ENCODE results near the gene BCL11A.

BCL11A gene

DNA sequence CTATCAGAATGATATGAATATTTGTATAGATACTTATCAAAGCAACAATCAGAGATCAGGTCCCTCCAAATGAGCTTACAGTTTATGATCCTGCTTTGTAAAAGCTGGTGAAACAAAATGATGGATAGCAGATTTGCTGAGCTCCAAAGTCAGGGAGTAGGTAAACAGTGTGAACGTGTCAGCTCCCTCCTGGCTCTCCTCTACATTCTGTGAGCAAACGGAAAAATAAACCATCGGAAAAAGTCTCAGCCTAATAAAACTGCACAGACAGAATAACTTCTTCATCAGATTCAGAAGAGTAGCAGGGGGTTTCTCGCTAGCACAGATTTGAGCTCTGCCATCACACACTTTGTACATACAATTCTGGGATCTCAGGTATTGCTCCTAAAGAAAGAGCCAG lies 51.3 kb downstream of the BCL11A start:
- DNase-seq = no peak

DNA sequence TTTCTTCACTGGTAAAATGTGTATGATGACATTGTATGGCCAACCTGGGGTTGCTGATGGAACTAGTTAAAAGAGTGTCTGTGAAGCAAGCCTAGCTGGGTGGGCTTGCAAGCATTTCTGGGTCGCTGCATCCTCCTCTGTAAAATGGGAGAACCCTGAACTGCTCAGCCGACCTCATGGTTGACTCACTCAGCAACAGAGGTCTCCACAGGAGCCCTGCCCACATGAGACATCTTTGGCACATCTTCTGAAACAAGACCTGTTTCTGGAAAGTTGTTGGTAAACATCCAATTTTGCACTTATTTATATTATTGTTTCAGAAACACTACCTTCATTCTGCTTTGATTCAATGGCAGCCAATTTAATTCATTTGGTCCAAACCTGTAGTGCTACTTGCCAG lies 52.6 kb downstream of the BCL11A start:
- DNase-seq = no peak

DNA sequence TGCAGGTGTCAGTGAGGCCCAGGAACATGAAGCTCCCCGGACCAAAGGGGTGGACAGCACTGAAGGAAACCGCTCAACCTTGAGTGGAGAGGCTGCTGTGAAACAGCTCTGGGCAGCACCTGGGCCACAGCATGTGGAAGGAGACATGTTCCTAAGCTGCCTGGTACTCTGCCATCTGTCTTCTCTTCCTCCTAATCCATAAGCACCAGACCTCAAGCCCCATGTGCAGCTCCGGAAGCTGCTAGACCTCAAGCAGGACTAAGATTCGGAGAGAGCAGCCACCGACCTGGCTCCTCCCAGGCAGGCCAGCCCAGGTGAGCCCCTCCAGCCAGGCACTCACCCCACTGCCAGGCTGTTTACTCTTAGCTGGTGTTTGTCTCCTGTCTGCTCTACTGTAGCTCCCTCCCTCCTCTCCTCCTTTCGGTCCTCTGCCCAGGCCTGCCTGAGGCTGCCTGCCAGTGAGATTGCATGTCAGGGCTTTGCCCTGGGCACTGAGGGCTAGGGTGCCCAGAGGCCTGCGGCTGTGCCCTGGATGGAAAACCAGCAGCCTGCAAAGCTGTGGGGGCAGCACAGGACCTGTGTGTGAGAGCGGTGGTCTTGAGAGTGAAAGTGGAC lies 53.7 kb downstream of the BCL11A start:
- DNase-seq = no peak

DNA sequence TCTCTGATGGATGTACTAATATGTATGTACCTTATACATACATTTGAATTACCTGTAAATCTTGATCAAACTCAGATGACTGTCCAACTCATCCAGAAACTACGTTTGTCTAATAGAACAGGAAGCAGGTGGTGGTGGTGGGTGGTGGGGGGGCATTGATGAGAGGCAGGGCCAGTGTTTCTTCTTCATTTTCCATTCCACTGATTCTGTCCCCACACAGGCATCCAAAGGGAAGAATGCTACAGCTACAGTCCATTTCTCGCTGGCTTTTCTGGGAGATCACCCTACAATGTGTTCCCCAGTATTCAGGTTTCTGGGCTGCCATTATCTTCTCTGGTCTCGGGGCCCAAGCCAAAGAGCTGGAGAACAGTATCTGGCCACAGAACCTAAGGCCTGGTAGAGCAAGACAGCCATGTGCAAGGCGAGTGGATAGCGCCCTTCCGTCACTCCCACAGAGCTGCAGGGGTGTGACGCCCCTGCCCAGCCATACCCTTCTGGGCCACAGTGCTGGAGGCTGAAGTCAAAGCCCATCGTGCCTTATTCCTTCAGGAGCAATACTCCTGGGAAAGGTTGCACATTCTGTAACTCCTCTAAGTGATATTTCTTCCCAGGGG lies 54.5 kb downstream of the BCL11A start:
- no peak for DNase-seq

DNA sequence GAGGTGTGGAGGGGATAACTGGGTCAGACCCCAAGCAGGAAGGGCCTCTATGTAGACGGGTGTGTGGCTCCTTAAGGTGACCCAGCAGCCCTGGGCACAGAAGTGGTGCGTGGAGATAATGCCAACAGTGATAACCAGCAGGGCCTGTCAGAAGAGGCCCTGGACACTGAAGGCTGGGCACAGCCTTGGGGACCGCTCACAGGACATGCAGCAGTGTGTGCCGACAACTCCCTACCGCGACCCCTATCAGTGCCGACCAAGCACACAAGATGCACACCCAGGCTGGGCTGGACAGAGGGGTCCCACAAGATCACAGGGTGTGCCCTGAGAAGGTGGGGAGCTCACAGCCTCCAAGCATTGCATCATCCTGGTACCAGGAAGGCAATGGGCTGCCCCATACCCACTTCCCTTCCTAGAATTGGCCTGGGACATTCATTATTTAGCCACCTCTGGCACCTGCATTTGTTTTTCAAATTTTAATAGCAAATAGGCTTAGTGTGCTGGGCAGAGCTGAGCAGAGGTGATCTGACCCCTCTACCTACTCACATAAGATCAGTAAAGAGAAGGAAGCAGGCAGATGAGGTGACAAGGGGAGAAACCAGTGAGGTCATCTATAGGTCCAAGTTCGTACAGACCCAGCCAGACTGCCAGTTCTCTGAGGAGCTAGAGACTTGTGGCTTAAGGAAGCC lies 55.2 kb downstream of the BCL11A start:
- no peak for DNase-seq

DNA sequence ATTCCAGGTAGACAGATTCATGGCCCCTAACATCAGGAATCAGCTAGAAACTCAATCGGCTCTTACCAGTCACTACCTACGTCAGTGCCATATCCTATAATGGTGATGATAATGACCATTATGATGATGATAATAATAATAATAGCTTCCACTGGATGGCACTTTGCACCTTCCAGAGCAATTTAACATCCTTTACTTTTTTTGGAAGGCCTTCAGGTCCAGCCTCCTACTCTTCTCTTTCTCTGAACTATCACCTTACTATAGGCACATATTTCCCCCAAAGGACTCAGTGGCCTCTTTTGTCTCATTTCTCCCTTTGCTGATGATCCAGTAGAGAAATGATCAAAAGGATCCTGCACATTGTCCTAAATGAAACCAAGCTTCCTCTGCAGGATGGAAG lies 56.0 kb downstream of the BCL11A start:
- no peak for DNase-seq

DNA sequence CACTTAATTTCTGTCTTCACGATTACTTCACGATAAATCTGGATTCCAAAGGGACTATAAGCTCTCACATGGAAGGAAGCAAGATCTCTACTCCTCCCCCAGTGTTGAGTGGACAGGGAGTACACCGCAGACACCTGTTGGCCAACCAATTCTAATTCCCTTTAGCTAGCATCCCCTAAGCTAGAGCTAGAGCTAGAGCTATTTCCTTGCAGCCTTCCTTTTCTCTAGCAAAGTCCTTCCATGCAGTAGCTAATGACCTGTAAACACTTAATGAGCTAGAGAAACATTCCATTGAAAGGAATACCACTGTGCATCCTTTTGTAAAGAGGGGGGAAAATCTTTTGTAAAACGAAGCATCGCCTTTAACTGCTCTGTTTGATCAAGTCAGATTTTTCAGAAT lies 56.5 kb downstream of the BCL11A start:
- no peak for DNase-seq

DNA sequence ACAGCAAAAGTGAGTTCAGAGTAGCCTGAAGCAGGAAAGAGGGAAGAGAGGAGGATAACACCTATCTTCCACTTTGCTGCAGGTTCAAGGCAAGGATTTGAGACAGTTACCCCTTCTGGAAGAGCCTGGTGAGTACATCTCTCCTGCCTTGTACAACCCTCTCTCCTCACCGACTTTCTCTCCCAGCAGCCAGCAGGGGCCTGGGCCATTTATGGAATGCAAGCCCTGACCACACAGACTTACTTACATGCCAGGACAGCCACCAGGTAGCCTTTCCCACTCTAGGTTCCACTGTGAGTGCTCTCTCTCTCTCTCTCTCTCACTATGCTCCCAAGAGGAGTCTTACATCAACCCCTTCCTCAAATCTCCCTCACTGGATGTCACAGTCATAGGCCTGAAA lies 57.0 kb downstream of the BCL11A start:
- DNase-seq = no peak

DNA sequence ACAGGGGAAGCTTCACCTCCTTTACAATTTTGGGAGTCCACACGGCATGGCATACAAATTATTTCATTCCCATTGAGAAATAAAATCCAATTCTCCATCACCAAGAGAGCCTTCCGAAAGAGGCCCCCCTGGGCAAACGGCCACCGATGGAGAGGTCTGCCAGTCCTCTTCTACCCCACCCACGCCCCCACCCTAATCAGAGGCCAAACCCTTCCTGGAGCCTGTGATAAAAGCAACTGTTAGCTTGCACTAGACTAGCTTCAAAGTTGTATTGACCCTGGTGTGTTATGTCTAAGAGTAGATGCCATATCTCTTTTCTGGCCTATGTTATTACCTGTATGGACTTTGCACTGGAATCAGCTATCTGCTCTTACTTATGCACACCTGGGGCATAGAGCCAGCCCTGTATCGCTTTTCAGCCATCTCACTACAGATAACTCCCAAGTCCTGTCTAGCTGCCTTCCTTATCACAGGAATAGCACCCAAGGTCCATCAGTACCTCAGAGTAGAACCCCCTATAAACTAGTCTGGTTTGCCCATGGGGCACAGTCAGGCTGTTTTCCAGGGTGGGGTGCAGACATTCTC lies 58.3 kb downstream of the BCL11A start:
- DNase-seq = no peak

DNA sequence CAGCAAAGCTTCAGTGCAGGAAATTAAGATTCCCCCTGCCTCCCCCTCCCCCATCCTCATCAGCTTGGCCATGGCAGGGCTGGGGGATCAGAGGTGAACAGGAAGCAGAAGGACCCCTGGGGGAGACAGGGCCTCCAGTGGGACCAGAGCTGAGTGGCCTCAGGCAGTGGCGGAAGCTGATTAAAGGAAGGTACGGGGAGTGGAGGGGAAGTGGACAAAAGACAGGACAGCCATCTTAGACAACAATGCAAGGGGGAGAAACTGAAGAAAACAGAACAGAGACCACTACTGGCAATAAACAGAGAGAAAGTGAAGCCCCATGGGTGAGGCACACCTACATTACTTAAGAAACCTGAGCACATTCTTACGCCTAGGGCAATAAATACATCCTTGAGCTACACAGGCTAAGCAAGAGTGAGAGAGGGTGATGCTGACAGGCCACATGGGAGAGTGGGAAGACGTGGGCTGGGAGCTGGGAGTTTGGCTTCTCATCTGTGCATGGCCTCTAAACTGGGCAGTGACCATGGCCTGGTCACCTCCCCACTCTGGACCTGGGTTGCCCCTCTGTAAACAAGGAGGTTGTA lies 59.6 kb downstream of the BCL11A start:
- no peak for DNase-seq

DNA sequence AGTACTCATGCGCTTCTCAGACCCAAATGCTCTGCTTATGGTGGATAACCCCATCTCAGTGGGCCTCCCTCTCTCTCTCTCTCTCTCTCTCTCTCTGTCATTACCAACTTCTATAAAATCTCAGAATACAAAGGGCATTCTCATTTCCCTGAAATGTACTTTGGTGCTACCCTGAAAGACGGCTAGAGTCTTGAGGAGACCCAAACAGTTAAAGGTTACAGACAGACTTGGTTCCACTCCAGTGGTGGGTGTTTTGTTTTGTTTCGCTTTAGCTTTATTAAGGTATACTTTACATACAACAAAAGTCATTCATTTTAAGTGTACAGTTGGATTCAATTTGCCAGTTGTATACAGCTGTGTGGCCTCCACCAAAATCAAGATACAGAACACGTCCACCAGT lies 60.9 kb downstream of the BCL11A start:
- no peak for DNase-seq

DNA sequence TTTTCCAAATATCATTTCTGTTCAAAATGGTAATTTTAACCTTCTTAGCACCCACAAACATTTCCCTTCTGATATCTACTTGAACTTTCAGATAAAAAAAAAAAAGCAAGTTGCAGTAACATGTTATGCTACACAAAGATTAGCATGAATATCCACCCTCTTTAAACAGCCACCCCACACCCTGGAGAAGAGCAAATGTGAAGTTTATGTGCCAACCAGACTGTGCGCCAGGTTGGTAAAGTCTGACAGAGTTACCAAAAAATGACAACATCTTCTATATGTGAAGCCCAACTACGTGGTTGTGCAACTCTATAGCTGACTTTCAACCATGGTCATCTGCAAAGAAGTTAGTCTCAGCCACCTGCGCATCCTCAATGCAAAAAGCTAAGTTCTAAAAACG lies 62.6 kb downstream of the BCL11A start:
- DNase-seq = no peak

DNA sequence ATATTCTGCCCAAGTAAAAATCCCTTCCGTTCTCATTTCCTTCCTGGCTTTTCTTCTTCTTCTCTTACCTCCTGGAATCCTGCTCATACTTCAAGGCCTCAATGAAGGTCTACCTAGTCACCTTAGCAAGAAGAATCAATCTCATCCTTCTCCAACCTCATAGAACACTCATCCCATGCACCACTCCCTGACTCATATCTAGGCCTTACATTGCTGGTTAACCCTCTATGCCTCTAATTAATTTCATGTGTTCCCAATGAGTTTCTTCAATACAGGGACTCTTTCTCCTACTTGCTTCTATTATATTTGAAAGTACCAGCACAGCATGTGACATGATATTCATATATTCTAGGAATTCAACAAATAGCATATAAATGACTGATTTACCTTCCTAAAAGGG lies 63.0 kb downstream of the BCL11A start:
- DNase-seq = no peak

DNA sequence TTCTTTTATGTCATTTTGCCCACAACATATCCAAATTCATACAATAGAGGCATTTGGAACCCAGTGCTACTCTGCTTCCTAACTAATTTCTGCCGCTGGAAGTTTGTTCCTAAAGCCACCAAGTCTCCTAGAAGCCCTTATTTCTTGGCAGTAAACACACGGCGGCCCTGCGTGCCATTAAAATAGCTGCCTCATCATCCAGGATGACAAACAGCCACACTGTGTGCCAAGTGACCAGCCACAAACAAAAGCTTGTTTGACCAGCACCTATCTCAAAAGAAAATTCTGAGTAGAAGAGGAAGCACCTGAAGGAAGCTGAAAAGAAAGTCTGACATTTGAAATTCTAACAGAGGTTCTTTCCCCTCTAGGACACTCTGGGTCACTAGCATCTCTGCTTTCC lies 64.2 kb downstream of the BCL11A start:
- DNase-seq = no peak

DNA sequence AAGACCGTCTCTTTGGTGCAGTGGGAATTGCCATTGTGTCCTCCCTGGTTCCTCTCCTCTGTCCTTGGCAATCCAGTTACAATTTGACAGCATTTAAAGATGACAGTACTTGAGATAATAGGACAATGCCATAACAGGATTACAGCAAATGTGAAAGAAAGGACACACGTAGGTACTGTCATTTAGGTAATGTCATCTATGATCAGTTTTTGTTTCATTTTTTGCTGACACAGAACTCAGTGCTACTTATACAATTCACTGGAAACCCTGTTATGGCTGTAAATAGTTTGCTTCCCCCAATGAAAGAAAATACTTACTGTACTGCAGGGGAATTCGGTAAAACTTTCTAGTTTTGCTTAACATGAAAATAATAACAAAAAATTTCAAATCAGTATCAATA lies 65.2 kb downstream of the BCL11A start:
- no peak for DNase-seq

DNA sequence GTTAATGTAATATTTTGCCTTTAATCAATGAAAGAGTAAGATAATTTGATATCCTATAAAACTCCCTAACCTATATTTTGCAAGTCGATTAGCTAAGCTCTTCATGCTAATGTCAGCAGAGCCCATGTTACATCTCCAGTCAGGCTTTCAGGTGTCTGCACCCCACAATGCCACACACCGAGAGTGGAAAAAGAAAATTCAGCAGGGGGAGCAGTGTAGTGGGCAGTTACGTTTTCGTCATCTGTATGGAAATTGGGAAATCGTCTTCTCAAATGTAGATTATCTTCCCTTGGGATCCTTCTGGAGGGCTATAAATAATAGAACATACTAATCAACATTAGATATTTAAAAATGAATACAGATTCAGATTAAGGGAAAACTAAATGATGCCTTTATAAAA lies 66.3 kb downstream of the BCL11A start:
- no peak for DNase-seq

DNA sequence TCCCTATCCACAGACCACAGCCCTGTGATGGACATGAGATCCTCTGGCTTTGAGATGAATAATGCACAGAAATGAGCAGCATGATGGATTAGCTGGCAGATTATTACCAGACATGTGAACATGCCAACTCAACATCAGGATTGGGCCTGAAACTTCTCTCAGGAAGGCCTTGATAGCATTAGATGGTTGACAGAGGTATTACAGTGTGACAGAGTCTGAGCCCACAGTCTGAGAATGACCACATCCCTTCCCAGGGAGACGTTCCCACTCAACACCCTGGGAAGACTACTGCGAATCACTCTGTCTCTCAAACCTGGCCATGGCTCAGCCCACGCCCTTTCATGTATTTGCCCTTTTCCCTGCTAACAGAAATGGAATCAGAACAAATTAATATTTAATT lies 66.9 kb downstream of the BCL11A start:
- DNase-seq = no peak

DNA sequence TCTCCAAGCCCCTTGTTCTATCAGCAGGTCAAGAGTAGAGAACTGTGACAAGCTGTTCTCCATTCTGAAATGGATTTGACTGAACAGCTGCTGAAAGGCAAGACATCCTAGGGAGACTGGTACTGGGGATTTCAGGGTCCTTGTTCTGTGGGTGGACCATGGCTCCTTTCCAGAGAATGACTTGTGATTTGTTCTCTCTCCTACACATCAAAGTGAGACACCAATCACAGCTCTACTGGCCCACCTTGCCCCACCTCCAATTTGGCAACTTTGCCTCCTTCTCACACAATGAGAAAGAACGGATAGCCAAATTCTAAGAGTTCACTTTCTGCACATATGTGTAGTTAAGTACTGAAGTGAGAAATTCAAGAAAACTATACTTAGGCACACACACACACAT lies 67.4 kb downstream of the BCL11A start:
- DNase-seq = no peak

DNA sequence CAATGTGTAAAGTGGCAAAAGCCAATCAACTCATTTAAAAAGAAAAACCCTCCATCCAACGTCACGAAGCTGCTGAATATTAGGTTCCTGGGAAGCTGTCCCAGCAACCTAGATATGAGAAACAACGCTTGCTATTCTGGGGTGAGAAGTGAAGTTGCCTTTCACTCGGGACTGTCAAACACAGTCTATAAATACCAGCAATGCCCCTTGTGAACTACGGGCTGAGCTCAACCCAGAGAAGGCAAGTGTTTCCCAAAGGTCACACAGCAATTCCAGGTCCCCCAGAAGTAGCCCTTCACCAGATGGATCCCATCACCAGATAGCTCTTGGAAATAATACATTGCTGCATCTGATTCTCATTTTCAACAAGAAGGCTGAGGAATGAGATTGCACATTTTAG lies 67.9 kb downstream of the BCL11A start:
- DNase-seq = no peak

DNA sequence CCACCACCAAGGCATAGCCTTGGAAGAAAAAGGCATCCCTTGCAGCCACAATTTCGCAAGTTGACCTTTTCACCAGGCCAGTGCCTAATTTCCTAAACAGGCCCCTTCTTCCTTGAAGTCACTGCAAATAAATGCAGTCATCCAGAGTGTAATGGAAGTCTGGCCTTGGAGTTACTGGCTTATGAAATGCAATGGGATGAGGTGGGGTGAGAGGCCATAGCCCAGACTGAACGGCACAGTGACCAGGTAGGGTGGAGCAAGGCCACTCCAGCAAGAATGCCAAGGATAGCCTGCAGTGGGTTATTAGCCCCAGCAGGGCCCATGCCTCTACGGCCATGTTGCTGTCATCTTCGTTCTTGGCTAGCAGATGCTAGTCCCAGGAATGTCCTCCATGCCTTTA lies 68.4 kb downstream of the BCL11A start:
- DNase-seq = no peak

DNA sequence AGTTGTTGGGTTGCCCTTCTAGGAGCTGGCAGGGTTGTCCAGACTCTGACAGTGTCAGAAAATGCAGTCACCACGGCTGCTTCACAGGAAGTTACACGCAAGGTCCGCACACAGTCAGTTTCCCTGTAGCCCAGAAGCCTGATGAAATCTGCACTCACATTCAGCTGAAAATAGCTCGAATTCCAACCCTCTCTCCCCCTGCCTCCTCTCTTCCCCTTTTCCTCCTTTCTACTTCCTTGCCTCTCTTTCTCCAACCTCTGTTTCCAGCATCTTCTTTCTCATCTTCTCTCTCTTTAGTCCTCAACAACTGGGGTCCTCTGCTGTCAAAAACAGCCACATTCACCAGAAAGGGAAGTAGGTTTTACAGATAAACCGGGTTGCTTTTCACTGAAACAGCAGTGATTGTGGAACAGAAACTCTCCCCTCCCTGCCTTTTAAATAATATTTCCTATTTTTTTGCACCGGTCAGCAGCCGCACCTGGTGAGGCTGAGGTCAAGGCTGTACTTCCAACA lies 69.3 kb downstream of the BCL11A start:
- DNase-seq = no peak

DNA sequence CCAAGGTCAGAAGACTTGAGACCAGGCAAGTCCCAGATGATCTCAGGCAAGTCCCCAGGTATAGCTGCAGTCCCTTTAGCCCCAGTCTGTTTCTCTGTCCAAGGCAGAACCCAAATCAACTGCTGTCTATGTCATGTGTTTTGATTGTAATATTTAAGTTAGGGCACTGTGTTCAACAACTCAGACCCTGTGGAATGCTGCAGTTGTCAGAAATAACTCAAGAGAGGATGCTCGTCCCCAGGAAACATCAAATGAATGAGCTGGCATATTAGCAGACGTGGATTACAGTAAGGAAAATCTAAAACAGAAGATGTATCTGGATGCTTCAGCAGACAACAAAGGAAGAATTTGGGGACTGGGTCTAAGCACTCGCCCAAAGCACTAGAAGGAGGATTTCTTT lies 70.1 kb downstream of the BCL11A start:
- DNase-seq = no peak

DNA sequence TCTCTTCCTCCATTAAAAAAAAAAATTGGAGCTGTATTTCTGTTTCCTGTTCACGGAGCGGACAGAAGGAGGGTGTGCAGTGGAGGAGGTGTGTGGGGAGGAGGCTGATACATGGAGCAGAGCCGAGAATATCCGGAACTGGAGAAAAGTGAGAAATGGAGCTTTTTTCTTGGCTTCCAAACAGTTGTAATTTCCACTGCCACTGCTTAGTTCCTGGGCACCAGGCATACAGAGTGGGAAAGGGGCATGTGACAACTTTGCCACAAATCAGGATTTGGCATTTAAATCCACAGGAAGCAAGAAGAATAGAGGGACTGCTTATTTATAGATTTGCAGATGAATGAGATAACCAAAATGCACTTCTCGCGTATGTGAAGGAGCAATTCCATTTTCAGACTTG lies 71.2 kb downstream of the BCL11A start:
- no peak for DNase-seq

DNA sequence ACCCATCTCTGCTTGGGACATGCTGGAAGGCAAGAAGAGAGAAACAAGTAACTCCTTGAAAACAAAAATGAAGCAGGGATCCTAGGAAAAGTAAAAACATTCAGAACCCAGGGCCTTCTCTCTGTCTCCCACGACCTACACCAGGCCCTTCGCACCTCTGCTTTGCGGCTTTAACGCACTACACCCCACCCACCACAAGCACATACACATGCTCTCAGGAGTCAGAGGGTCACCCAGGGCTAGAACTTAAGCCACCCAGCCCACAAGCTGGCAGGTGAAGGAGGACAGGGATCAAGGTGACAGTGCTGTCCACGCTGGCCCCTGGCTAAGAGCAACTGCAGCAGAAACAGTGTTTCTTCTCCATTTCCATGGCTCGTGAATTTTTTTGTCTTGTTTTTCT lies 72.2 kb downstream of the BCL11A start:
- DNase-seq = no peak

Measured in activated CD4-positive, alpha-beta T cell treated with anti-CD3 and anti-CD28 coated beads, Interleukin-10, Interleukin-2, amounts not matched to agents 100 ng/mL and 50 ng/mL, durations not matched to agents 16 hours and 8 hours (primary cell).